SK-N-SH treated with all-trans-retinoic acid at 6 μM for 48 hours (cell line): ENCODE results near the gene TTC13.

Experiments used
- ATAC-seq: fragments of 200-7000 bp; cut with Tn5 transposase; 3 replicates; pipeline ENCODE4 v1.9.1; 2020; ENCODE audit warnings: mild to moderate bottlenecking, moderate library complexity
- ARNTL ChIP-seq: fragments of 450-650 bp; formaldehyde crosslinking; IDR thresholded peaks from 2 replicates; pipeline ENCODE4 v1.5.0; 2020; ENCODE audit warnings: low read depth, mild to moderate bottlenecking, moderate library complexity, borderline replicate concordance
- BACH2 ChIP-seq: fragments of 250-450 bp; sonication (Bioruptor Pico); IDR thresholded peaks from 2 replicates; pipeline ENCODE4 v1.9.0; 2021; ENCODE audit warnings: mild to moderate bottlenecking, borderline replicate concordance
- CSDC2 ChIP-seq: fragments of 250-450 bp; sonication (Bioruptor Pico); IDR thresholded peaks from 2 replicates; pipeline ENCODE4 v1.5.0; 2020; ENCODE audit warnings: mild to moderate bottlenecking, moderate library complexity
- ESRRG ChIP-seq: fragments of 250-450 bp; sonication (Bioruptor Pico); IDR thresholded peaks from 2 replicates; pipeline ENCODE4 v1.6.1; 2021; ENCODE audit warnings: mild to moderate bottlenecking
- ISL1 ChIP-seq: fragments of 250-450 bp; sonication (Bioruptor Pico); IDR thresholded peaks from 2 replicates; pipeline ENCODE4 v2.1.2; 2022; ENCODE audit warnings: mild to moderate bottlenecking, moderate library complexity
- PPARA ChIP-seq: fragments of 250-450 bp; sonication (Bioruptor Pico); IDR thresholded peaks from 2 replicates; pipeline ENCODE4 v1.5.0; 2020; ENCODE audit warnings: mild to moderate bottlenecking, borderline replicate concordance
- RARB ChIP-seq: fragments of 250-450 bp; sonication (Bioruptor Pico); IDR thresholded peaks from 2 replicates; pipeline ENCODE4 v1.8.0; 2021; ENCODE audit warnings: mild to moderate bottlenecking, moderate library complexity
- SNAI2 ChIP-seq: fragments of 250-450 bp; sonication (Bioruptor Pico); IDR thresholded peaks from 2 replicates; pipeline ENCODE4 v1.5.0; 2020; ENCODE audit warnings: mild to moderate bottlenecking, moderate library complexity
- TCF4 ChIP-seq: fragments of 250-450 bp; sonication (Bioruptor Pico); IDR thresholded peaks from 2 replicates; pipeline ENCODE4 v1.8.0; 2021; ENCODE audit warnings: mild to moderate bottlenecking, moderate library complexity, borderline replicate concordance
- TOX ChIP-seq: fragments of 250-450 bp; sonication (Bioruptor Pico); IDR thresholded peaks from 2 replicates; pipeline ENCODE4 v1.8.0; 2021; ENCODE audit warnings: mild to moderate bottlenecking, moderate library complexity, borderline replicate concordance
- ZC3H10 ChIP-seq: fragments of 250-450 bp; sonication (Bioruptor Pico); IDR thresholded peaks from 2 replicates; pipeline ENCODE4 v1.5.1; 2021; ENCODE audit warnings: mild to moderate bottlenecking, moderate library complexity
- ZFP3 ChIP-seq: fragments of 250-450 bp; sonication (Bioruptor Pico); IDR thresholded peaks from 2 replicates; pipeline ENCODE4 v1.5.0; 2020; ENCODE audit warnings: mild to moderate bottlenecking, moderate library complexity
- ZFP30 ChIP-seq: fragments of 450-650 bp; formaldehyde crosslinking; IDR thresholded peaks from 2 replicates; pipeline ENCODE4 v1.5.0; 2022; ENCODE audit warnings: mild to moderate bottlenecking, moderate library complexity
- ZNF565 ChIP-seq: fragments of 450-650 bp; formaldehyde crosslinking; conservative IDR thresholded peaks from 2 replicates; pipeline ENCODE4 v1.5.0; 2020; ENCODE audit warnings: low read depth, mild to moderate bottlenecking, moderate library complexity
- ZNF70 ChIP-seq: fragments of 450-650 bp; formaldehyde crosslinking; IDR thresholded peaks from 2 replicates; pipeline ENCODE4 v1.5.0; 2020; ENCODE audit warnings: mild to moderate bottlenecking, moderate library complexity
- ZNF8 ChIP-seq: fragments of 450-650 bp; formaldehyde crosslinking; IDR thresholded peaks from 2 replicates; pipeline ENCODE4 v1.5.0; 2020; ENCODE audit warnings: mild to moderate bottlenecking, moderate library complexity
- TF ChIP-seq, protein P1 (sequence below): fragments of 250-450 bp; sonication (Bioruptor Pico); IDR thresholded peaks from 2 replicates; pipeline ENCODE4 v1.5.1; 2021; ENCODE audit warnings: mild to moderate bottlenecking, moderate library complexity
- TF ChIP-seq, protein P2 (sequence below): fragments of 250-450 bp; sonication (Bioruptor Pico); IDR thresholded peaks from 2 replicates; pipeline ENCODE4 v1.5.1; 2020; ENCODE audit warnings: low read depth, mild to moderate bottlenecking, moderate library complexity
- TF ChIP-seq, protein P3 (sequence below): fragments of 250-450 bp; sonication (Bioruptor Pico); IDR thresholded peaks from 2 replicates; pipeline ENCODE4 v1.5.0; 2020; ENCODE audit warnings: mild to moderate bottlenecking, moderate library complexity
- TF ChIP-seq, protein P4 (sequence below): fragments of 250-450 bp; sonication (Bioruptor Pico); IDR thresholded peaks from 2 replicates; pipeline ENCODE4 v1.8.0; 2020; ENCODE audit warnings: mild to moderate bottlenecking, moderate library complexity, borderline replicate concordance

Gene TTC13

DNA sequence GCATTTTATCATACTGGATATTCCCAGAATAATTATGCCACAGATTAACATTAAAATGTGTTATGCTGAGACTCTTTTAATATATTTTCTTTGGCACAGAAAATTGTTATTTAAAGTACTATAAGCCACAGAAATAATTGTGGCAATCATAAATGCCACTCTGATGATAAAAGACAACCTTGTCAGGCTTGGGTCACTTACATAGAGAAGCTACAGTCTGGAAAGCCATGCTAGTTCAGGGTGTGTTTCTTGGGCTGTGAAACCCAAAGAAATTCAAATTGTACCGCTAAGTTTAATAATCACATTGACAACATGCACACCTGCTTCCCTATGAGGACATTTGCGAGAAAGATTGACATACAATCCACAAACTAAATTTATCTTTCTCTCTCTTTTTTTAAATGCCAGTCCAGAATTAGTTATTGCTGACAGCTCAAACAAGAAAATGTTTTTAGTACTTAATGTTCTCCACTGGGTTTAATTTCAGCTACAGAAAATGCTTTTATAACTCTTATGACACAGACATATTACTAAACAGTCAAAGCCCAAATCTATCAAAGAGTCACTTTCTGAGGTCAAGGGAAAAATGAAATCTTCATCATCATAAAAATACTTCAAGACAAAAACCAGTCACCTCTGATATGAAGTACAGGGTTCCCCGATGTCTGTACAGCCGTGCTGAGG, 38.7 kb downstream of the TTC13 start:
- ATAC-seq = no peak
- TF ChIP-seq ZFP30 (CRISPR knock-in tag) = no peak
- no peak for TF ChIP-seq CSDC2
- no peak for TF ChIP-seq ZFP3 (CRISPR knock-in tag)
- no peak for TF ChIP-seq ISL1 (CRISPR knock-in tag)
- TF ChIP-seq, protein P1, sequence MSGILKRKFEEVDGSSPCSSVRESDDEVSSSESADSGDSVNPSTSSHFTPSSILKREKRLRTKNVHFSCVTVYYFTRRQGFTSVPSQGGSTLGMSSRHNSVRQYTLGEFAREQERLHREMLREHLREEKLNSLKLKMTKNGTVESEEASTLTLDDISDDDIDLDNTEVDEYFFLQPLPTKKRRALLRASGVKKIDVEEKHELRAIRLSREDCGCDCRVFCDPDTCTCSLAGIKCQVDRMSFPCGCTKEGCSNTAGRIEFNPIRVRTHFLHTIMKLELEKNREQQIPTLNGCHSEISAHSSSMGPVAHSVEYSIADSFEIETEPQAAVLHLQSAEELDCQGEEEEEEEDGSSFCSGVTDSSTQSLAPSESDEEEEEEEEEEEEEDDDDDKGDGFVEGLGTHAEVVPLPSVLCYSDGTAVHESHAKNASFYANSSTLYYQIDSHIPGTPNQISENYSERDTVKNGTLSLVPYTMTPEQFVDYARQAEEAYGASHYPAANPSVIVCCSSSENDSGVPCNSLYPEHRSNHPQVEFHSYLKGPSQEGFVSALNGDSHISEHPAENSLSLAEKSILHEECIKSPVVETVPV (CRISPR knock-in tag) = no peak
- no peak for TF ChIP-seq RARB (CRISPR knock-in tag)
- TF ChIP-seq, protein P2, sequence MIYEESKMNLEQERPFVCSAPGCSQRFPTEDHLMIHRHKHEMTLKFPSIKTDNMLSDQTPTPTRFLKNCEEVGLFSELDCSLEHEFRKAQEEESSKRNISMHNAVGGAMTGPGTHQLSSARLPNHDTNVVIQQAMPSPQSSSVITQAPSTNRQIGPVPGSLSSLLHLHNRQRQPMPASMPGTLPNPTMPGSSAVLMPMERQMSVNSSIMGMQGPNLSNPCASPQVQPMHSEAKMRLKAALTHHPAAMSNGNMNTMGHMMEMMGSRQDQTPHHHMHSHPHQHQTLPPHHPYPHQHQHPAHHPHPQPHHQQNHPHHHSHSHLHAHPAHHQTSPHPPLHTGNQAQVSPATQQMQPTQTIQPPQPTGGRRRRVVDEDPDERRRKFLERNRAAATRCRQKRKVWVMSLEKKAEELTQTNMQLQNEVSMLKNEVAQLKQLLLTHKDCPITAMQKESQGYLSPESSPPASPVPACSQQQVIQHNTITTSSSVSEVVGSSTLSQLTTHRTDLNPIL (CRISPR knock-in tag) = no peak
- TF ChIP-seq ZNF565 = no peak
- TF ChIP-seq SNAI2 = no peak
- no peak for TF ChIP-seq ZNF70 (CRISPR knock-in tag)
- TF ChIP-seq ARNTL = no peak
- TF ChIP-seq PPARA (CRISPR knock-in tag) = no peak
- TF ChIP-seq TCF4 (CRISPR knock-in tag) = no peak
- no peak for TF ChIP-seq TOX
- TF ChIP-seq BACH2 (CRISPR knock-in tag) = no peak
- TF ChIP-seq, protein P3, sequence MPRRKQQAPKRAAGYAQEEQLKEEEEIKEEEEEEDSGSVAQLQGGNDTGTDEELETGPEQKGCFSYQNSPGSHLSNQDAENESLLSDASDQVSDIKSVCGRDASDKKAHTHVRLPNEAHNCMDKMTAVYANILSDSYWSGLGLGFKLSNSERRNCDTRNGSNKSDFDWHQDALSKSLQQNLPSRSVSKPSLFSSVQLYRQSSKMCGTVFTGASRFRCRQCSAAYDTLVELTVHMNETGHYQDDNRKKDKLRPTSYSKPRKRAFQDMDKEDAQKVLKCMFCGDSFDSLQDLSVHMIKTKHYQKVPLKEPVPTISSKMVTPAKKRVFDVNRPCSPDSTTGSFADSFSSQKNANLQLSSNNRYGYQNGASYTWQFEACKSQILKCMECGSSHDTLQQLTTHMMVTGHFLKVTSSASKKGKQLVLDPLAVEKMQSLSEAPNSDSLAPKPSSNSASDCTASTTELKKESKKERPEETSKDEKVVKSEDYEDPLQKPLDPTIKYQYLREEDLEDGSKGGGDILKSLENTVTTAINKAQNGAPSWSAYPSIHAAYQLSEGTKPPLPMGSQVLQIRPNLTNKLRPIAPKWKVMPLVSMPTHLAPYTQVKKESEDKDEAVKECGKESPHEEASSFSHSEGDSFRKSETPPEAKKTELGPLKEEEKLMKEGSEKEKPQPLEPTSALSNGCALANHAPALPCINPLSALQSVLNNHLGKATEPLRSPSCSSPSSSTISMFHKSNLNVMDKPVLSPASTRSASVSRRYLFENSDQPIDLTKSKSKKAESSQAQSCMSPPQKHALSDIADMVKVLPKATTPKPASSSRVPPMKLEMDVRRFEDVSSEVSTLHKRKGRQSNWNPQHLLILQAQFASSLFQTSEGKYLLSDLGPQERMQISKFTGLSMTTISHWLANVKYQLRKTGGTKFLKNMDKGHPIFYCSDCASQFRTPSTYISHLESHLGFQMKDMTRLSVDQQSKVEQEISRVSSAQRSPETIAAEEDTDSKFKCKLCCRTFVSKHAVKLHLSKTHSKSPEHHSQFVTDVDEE (CRISPR knock-in tag) = no peak
- TF ChIP-seq ZNF8 (CRISPR knock-in tag) = no peak
- no peak for TF ChIP-seq ZC3H10 (CRISPR knock-in tag)

DNA sequence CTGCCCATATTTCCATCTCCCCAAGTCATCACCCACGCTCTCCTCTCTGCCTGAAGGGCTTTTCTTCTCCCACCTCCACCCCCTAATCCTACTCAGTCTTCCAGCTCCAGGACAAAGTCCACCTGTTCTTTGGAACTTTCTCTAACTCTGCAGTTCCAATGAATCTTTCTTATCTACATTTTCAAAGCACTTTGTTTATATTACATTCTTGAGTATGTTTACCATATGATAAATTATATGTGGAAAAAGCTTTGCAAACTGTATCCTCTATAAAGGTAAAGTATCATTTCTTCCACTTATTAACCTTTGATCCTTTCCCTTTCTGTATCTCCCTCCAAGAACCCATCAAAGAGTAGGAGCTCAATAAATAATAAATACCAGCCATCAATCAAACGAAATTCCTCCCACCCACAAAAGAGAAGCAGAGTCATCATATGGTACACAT, 39.7 kb downstream of the TTC13 start:
- no peak for ATAC-seq
- TF ChIP-seq, protein P4, sequence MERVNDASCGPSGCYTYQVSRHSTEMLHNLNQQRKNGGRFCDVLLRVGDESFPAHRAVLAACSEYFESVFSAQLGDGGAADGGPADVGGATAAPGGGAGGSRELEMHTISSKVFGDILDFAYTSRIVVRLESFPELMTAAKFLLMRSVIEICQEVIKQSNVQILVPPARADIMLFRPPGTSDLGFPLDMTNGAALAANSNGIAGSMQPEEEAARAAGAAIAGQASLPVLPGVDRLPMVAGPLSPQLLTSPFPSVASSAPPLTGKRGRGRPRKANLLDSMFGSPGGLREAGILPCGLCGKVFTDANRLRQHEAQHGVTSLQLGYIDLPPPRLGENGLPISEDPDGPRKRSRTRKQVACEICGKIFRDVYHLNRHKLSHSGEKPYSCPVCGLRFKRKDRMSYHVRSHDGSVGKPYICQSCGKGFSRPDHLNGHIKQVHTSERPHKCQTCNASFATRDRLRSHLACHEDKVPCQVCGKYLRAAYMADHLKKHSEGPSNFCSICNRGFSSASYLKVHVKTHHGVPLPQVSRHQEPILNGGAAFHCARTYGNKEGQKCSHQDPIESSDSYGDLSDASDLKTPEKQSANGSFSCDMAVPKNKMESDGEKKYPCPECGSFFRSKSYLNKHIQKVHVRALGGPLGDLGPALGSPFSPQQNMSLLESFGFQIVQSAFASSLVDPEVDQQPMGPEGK (CRISPR knock-in tag) = no peak
- TF ChIP-seq CSDC2 (no peak), ZNF8 (CRISPR knock-in tag) (no peak), ZC3H10 (CRISPR knock-in tag) (no peak), ZFP30 (CRISPR knock-in tag) (no peak), PPARA (CRISPR knock-in tag) (no peak), ZFP3 (CRISPR knock-in tag) (no peak), ESRRG (CRISPR knock-in tag) (no peak), SNAI2 (no peak), TCF4 (CRISPR knock-in tag) (no peak), BACH2 (CRISPR knock-in tag) (no peak), TOX (no peak)

DNA sequence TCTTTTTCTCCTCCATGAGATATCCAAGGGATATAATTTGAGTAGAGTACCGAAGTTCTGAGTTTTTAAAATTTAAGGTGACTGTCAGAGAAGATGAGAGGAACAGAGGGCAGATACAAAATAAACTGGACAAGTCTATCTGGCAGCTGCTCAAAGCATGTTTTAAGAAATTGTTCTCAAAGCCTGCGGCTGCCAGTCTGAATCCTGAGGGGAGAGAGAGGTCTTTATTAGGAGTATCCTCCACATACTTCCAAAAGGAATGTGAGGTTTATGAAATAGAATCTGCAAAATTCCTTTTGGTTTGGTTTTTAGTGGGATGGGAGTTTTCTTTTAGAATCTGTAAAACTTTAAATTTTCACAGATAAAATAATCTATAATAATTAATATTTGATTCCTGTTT, 41.3 kb downstream of the TTC13 start:
- no peak for TF ChIP-seq ZFP30 (CRISPR knock-in tag)
- no peak for ATAC-seq

DNA sequence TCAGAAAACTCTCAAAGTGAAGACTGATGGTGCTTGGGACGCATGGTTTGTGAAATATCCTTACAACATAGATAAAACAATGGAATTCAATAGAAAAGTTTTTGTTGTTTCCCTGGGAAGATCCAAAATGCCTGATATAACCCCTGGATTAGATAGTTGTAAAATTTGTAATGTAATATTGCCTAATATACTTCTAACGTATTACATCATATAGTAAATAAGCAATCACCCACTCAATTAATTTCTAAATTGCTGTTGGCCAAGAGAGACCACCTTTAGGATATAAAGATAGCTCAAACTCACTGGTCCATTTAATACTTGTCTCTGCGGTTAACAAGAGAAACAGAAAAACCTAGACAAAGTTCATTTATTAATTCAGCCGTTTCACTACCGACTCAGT, 42.2 kb downstream of the TTC13 start:
- ATAC-seq = no peak

More for the DNA sequence above, 42.2 kb downstream of the TTC13 start:
- TF ChIP-seq ZFP30 (CRISPR knock-in tag) (no peak), ARNTL (no peak), ZFP3 (CRISPR knock-in tag) (no peak), CSDC2 (no peak), ISL1 (CRISPR knock-in tag) (no peak)
- TF ChIP-seq, protein P3 (CRISPR knock-in tag) = no peak
- TF ChIP-seq, protein P2 (CRISPR knock-in tag) = no peak
